ENCODE measurements around the gene MAF.

Gene MAF

DNA sequence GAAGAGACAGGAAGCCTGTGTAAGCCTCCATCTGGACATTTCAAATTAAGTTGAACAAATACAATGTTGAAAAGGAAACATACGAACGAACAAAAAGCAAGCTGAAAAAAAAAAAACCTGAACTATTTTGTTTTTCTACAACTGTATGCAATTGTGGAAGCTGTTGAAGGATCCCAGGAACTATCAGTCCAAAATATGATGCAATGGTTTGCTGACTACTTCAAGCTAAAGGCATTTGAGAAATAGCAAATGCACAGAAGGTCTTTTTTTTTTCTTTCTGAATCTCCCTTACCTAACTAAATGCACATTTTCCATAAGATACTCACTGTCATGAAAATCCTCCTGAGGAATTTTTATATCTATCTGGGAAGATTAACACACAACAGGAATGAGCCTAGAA is 40.2 kb downstream of the MAF start:
- TF ChIP-seq, protein P1, sequence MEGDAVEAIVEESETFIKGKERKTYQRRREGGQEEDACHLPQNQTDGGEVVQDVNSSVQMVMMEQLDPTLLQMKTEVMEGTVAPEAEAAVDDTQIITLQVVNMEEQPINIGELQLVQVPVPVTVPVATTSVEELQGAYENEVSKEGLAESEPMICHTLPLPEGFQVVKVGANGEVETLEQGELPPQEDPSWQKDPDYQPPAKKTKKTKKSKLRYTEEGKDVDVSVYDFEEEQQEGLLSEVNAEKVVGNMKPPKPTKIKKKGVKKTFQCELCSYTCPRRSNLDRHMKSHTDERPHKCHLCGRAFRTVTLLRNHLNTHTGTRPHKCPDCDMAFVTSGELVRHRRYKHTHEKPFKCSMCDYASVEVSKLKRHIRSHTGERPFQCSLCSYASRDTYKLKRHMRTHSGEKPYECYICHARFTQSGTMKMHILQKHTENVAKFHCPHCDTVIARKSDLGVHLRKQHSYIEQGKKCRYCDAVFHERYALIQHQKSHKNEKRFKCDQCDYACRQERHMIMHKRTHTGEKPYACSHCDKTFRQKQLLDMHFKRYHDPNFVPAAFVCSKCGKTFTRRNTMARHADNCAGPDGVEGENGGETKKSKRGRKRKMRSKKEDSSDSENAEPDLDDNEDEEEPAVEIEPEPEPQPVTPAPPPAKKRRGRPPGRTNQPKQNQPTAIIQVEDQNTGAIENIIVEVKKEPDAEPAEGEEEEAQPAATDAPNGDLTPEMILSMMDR (IDR thresholded peaks at IDR 0.05; ENCODE audit: low read length, missing control alignments): no peak
- DNase-seq (ENCODE audit: low read depth): no peak
- H3K4me3 ChIP-seq (replicated peaks; ENCODE audit: low read depth, low read length): no peak overlapping the region

DNA sequence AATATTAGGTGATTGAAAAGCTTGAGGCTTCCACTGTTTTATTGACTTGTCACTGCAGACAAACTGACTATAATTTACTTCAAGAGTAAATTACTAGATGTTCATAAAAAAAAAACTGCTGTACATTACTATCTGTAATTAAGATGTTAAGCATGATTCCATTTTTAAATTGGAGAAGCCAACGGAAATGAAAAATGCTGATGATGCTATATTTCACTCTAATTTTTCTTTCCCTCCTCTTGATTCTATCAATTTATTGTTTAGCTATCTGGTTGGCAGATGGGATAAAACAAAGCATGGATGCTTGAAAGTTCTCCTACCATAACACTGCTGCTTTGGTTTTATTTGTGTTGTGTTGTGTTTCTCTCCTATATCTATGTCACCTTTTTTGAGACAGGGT is 41.0 kb downstream of the MAF start:
- DNase-seq (ENCODE audit: low read depth): no peak
- TF ChIP-seq, protein P1 (IDR thresholded peaks at IDR 0.05; ENCODE audit: low read length, missing control alignments): no peak
- H3K4me3 ChIP-seq (replicated peaks; ENCODE audit: low read depth, low read length): no peak overlapping the region

DNA sequence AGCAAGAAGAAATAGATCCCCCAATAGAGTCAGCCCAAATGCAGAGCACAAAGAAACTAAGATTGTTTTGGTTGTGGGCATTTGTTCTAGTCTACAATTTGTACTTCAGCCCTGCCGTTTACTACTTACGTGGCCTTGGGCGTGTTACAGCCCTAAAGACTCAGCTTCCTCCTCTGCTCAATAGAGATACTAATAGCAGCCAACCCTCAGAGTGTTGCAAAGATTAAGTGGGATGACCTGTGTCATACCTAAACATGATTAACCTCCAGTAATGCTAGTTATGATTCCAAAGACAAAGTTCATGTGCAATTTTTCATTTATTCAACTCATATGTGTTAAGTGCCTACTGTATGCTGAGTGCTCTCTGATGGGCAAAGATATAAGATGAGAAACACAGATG is 43.1 kb downstream of the MAF start:
- DNase-seq (ENCODE audit: low read depth): no peak
- H3K4me3 ChIP-seq (replicated peaks; ENCODE audit: low read depth, low read length): no peak overlapping the region
- TF ChIP-seq, protein P1 (IDR thresholded peaks at IDR 0.05; ENCODE audit: low read length, missing control alignments): no peak

DNA sequence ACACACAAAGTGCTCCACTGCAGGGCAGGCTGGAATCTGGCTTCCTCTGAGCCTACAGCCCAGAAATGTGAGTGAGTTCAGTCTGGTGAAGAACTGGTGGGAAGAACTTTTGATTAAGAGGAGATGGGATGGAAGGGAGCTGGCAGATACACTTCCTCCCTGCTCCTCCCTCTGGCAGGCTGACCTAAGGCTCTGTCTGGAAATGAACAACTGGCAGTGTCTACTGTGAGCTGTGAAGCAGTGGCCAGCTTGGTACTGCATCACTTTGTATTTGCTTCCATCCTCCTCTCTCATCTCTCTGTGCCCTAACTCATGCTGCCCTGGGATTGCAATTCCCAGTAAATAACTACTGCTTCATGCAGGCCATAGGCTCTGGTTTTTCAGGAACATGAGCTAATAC is 45.6 kb downstream of the MAF start:
- H3K4me3 ChIP-seq (replicated peaks; ENCODE audit: low read depth, low read length): no peak overlapping the region
- TF ChIP-seq, protein P1 (IDR thresholded peaks at IDR 0.05; ENCODE audit: low read length, missing control alignments): no peak
- DNase-seq (ENCODE audit: low read depth): no peak

DNA sequence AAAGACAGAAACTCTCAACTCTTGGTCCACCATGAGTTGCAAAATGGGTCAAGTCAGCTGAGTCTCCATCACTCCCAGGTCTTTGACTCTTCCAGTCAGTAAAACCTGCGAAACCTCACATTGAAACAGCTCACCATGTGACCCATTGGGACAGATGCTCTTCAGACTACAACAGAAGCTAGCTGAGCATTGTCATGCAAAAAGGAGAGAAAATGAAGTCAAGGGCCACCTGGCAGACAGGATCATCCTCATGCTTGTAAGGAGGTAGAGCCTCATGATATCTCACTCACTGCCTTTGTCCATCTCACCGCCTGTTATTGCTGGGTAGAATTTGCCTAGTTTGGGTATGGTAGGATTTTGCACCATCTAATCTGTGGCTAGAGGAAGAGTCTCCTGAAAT is 50.2 kb downstream of the MAF start:
- H3K4me3 ChIP-seq (replicated peaks; ENCODE audit: low read depth, low read length): no peak overlapping the region
- DNase-seq (ENCODE audit: low read depth): no peak
- TF ChIP-seq, protein P1 (IDR thresholded peaks at IDR 0.05; ENCODE audit: low read length, missing control alignments): no peak

DNA sequence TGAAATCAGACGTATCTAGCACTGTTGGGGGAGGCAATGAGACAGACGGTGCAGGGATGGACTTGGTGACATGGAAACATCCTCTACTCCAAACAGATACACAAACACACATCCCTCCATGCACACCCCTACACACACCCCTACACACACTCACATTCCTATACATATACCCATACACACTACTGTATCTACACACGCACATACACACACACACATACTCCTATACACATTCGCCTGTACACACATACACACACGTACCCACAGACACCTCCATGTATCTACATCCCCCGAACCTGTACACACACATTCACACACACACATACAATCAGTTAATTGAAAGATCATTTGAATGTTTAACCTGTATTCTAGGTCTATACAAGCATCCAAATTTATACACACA is 53.5 kb downstream of the MAF start:
- no peak for DNase-seq (ENCODE audit: low read depth)
- TF ChIP-seq, protein P1 (IDR thresholded peaks at IDR 0.05; ENCODE audit: low read length, missing control alignments): no peak
- H3K4me3 ChIP-seq (replicated peaks; ENCODE audit: low read depth, low read length): no peak overlapping the region

Measured in fibroblast of pulmonary artery (primary cell).